GM18861 (cell line): Measurements from ENCODE around the gene EFR3B.

ENCODE experiments used
- ATAC-seq: cut with Tn5 transposase; IDR thresholded peaks from one replicate; pipeline ENCODE4 v1.9.1; 2021; ENCODE audit not compliant: unreplicated experiment

Gene EFR3B

DNA sequence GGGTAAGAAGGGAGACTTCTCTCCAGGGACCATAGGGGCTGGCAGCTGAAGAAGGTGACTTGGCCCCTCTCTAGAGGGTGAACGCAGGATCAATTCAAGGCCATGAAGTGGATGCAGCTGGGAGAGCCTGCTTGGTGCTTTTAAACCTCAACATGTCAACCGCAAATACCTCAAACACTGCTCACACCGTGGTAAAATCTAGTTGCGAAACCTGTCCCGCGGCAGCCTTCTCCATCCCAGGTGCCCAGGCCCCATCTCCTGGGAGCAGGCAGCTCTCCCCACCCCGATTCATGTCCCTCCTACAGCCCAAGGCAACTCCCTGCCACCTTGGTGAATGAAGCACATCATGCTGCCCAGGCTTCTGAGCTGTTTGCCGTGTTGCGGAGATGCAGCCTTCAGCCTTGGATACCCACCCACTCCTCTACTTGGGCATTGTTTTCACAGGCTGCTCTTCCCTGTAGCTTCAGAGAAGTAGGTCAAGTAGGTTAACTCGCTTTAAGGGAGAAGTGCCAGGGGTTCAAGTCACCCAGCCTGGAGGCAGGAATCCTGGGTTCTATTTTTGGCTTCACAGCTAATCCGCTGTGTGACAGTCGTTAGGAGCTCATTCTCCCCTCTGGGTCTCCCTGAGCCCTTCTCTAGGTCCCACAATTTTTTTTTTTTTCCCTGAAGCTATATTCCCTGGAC is 6.2 kb upstream of the EFR3B start:
- no peak for ATAC-seq

- no peak for ATAC-seq
These were observed 5.7 kb upstream of the EFR3B start for GRCh38 chr2:25036221-25036559.

DNA sequence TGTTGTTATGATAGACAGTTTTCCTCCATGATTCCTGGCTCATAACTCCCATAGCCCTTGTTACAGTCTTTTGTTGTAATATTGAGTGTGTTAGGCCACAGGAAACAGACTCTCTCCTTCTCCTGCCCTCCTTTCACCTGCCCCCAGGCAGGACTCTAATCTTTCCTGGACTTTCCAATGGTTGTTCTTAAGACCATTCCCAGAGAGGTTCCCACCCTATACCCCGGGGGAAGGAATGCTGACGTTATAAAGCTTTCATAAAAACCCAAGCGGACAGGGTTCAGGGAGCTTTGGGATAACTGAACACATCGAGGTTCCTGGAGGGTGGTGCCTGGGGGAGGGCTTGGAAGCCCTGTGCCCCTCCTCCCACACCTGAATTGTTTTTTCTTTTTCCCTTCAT is 2.8 kb upstream of the EFR3B start:
- no peak for ATAC-seq

GRCh38 chr2:25041307-25041927 is 459 bp upstream of the EFR3B start:
- no peak for ATAC-seq

DNA sequence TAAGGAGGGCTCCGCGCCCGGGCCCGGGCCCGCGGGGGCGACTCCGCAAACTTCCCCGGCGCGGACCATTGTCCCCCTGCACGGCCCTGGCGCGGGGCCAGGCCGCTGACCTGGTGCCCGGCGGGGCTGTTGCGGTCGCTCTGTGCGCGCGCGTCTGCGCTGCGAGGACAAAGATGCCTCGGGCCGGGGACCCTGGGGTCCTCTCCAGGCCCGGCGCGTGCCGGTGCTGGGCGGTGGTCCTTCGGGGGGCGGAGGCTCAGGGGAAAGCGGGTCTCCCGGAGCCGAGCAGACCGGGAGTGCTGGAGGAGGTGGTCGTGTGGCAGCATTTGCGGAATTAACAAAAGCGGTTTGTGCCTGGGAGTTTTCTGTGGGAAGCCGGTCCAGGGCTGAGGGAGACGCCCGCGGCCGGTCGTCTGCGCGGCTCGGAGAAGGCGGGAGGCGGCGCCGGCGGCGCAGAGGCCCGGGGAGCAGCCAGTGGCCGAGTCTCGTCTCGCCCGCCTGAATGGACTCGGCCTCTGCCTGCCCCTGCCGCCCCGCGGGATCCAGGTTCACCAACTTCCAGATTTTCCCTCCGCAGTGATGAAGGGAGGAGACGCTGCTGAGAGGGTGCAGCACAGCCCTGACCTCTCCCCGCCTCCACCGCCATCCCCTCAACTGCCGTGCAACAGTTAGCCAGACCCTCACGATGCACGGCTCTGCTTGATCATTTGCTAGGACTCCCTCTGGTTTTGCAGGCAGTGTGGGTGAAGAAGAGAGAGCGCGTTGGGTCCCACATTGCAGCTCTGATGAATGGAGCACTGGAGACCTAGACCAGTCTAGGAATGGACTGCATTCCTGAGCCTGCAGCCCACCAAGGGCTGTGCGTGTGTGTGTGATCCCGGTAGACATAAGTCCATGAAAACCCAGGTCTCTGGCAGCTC is 705 bp downstream of the EFR3B start:
- no peak for ATAC-seq

DNA sequence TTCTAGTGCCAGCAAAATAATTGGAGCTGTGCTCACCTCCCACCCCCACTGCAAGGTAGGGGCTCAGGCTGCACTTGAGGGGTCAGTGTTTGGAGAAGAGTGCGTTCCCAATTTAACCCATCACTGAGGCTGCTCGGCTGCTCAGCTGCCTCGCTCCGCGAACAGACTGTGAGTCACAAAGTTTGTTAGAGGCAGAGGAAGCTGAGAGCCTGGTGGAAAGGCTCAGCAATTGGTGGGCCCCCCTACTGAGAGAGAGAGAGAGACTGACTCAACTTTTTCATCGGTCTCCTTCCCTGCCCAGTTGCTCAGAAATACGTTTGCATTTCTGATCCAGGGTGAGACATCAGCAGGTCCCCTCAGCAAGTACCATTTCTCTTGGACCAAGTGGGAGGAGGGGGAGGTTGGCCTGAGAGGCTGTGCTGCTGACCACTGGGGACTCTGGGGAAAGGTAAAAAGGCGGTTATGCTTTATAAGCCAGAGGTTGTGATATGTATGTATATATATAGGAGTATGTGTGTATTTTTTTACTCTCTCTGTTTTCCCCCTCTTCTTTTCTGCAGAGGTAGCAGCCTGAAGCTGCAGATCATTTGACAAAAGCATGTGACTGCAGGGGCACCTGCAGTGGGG is 1.5 kb downstream of the EFR3B start:
- no peak for ATAC-seq

GRCh38 chr2:25044011-25044410 is 2.1 kb downstream of the EFR3B start:
- ATAC-seq: no peak

DNA sequence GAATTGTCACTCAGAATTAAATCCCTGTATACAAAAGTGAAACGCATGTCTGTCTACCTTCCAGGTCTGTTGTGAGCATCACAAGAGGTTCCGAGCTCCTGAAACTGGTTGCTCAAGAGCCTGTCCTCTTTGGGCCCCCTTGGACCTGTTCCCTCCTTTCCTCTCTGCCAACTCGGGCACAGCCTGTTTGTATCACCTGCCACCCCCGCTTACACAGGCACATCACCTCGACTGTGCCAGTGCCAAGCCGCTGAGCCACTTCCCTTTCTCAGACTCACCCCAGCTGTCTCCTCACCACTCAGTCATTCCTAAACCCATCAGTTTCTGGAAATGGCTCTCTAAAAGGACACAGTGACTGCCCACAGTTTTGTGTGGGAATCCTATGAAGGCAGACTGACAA is 3.1 kb downstream of the EFR3B start:
- no peak for ATAC-seq

DNA sequence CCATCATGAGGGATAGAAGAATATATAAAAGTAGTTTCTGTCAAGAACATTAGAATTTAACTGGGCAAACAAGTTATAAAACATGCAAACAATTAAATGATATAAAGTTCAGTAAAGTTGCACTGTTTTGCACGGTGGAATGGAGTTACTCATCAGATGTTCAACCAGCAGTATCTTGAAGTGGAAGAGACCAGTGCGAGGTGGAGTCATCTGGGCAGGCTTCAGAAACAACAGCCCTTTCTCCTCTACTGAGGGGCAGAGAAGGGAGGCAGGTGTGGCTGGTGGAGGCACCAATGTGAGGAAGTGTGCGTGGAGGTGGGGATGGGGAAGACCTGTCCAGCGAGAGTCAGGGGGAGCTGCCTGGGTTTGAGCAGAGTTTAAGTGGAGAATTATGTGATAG is 7.5 kb downstream of the EFR3B start:
- ATAC-seq: no peak

DNA sequence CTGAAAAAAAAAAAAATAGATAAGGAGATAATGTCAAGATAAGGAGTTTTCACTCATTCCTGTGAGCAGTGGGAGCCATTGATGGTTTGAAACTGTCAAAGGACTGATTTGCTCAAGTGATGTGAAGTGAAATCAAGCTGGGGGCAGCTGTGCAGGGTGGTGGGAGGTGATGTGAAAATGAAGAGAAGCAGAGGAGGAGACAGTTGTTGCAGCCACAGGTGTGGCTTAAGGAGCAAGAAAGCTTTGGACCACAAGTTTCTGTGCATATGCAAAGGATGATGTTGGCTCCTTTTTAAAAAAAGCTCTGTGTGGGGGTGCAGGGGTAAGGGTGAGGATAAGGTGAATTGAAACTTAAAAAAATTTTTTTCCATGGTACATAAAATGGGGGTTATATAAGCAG is 8.3 kb downstream of the EFR3B start:
- ATAC-seq: no peak

- ATAC-seq: no peak
These were observed 11.2 kb downstream of the EFR3B start for GRCh38 chr2:25053041-25053440.

DNA sequence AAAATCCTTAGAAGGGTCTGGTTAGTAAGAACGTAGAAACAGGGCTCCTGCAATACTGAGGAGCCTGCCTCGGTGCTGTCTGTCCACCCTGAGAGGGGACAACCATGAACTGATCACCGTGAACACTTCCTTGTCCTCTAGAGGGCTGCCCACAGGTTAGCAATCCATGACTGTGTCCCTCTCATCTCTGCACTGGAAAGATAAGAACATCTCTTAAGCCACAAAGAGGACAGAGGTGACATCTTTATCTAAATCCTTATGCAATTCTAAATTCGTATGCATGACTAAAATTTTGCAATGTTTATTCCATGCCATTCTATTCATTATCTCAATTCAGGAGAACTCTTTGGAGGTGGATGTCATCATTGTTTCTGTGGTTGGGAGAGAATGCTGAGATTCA is 12.8 kb downstream of the EFR3B start:
- no peak for ATAC-seq

GRCh38 chr2:25055376-25055920 is 13.6 kb downstream of the EFR3B start:
- ATAC-seq: no peak

GRCh38 chr2:25056098-25056821 is 14.4 kb downstream of the EFR3B start:
- no peak for ATAC-seq

GRCh38 chr2:25062511-25062917 is 20.6 kb downstream of the EFR3B start:
- no peak for ATAC-seq

DNA sequence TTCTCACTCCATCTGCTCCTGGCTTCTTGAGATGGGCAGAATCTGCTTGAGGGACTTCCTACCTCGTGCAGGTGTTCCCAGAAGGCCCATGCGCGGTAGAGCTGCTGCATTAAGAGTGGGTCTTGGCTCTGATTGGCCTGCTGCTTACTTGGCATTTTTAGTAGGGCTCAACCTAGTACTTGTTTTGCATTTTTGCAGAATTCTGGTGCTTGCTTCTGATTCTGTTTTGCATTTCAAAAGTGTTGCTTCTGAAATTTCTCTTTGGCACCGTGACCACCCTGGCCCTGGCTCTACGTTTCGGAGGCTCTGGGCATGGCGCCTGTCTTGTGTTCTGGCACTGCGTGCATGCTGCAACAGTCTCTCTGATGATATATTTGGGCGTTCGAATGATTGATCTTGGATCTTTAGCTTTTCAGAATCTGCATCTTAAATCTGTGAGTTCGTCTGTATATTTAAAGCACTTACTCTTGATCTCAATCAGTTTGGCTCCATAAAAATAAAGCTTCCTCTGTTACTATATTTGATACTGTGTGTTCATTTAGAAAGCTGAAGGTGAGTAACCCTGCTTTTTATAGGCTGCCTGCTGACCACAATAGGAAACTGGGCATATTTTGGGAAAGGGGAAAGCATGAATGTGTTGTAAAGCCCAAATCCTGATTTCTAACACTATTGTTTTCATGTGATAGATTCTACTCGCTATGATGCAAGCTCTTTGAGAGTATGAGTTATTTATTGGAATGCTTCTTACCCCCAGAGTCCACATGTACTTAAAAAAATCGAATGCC is 22.2 kb downstream of the EFR3B start:
- no peak for ATAC-seq

- no peak for ATAC-seq
These were observed 23.9 kb downstream of the EFR3B start for GRCh38 chr2:25065768-25066167.

GRCh38 chr2:25066455-25066854 is 24.6 kb downstream of the EFR3B start:
- ATAC-seq: no peak

GRCh38 chr2:25068217-25068616 is 26.3 kb downstream of the EFR3B start:
- no peak for ATAC-seq

GRCh38 chr2:25071966-25072365 is 30.1 kb downstream of the EFR3B start:
- ATAC-seq: no peak
